ENCODE data around the gene PDE8B. TPM values are rescaled to one million over a fixed set of nuclear protein-coding genes. Genes with fewer than 3 reads are reported as not detected.

PDE8B gene
- total RNA-seq, 1 experiment from 2014 or later = 0.07 TPM

GRCh38 chr5:77251921-77252320 lies 41.4 kb downstream of the PDE8B start:
- no peaks in the 10 kb centered on the region for H3K79me1 ChIP-seq (ENCODE audit: insufficient read depth, low read depth, low read length, poor library complexity, severe bottlenecking)
- no peak for DNase-seq
- no peak overlapping the region for H2BK120ac ChIP-seq (ENCODE audit: low read depth, low read length, poor library complexity, severe bottlenecking)
- no peak overlapping the region for H3K27ac Mint-ChIP-seq
- H3K4me1 Mint-ChIP-seq = no peaks in the 10 kb centered on the region
- H3K4me3 Mint-ChIP-seq = no peak overlapping the region
- H3K23ac ChIP-seq (ENCODE audit: insufficient read length, low read depth, low read length) = no peak overlapping the region
- no peak overlapping the region for H4K5ac ChIP-seq (ENCODE audit: insufficient read length, low read depth, low read length)
- no peak overlapping the region for H3K9ac ChIP-seq (ENCODE audit: extremely low read depth, insufficient read length, low read length)
- no peaks in the 10 kb centered on the region for H3K27me3 ChIP-seq (ENCODE audit: insufficient read depth, low read length)
- H3K4me1 ChIP-seq (ENCODE audit: insufficient read depth, low read length) = no peaks in the 10 kb centered on the region
- H3K27me3 Mint-ChIP-seq (ENCODE audit: low read depth) = peaks cover 15% of the 10 kb centered on the region; the same call in 1 of the 2 replicates
- H2BK5ac ChIP-seq (ENCODE audit: insufficient read length, low read length) = no peak overlapping the region
- H4K8ac ChIP-seq (replicated peaks; ENCODE audit: insufficient read length, low read depth, low read length) = no peak overlapping the region
- H3K27ac ChIP-seq (ENCODE audit: insufficient read length, low read depth, low read length) = no peak overlapping the region
- no peak overlapping the region for H3K56ac ChIP-seq (ENCODE audit: insufficient read length, low read depth, low read length)
- no peak overlapping the region for H3K18ac ChIP-seq (ENCODE audit: insufficient read length, low read depth, low read length)
- H2AFZ ChIP-seq (ENCODE audit: low read length) = no peak overlapping the region
- no peaks in the 10 kb centered on the region for H3K23me2 ChIP-seq (ENCODE audit: insufficient read length, low read depth, low read length, poor library complexity, severe bottlenecking)
- H2BK20ac ChIP-seq (ENCODE audit: low read depth, low read length, poor library complexity, severe bottlenecking) = no peak overlapping the region
- no peaks in the 10 kb centered on the region for H3K36me3 Mint-ChIP-seq (ENCODE audit: insufficient read depth in 1 of 3, low read depth in 3 of 3)
- H3K79me2 ChIP-seq (ENCODE audit: insufficient read depth, low read length) = no peaks in the 10 kb centered on the region
- no peak overlapping the region for H3K4me2 ChIP-seq (ENCODE audit: insufficient read depth, insufficient read length, low read length)
- no peak overlapping the region for H3K4ac ChIP-seq (ENCODE audit: low read depth, low read length)
- TF ChIP-seq CTCF (conservative IDR thresholded peaks at IDR 0.05) = no peak
- no CpG with 5 or more reads among the region's 3 CpGs for WGBS (ENCODE audit: extremely low coverage, insufficient read length, low lambda C conversion rate)
- H4K91ac ChIP-seq (ENCODE audit: insufficient read length, low read depth, low read length) = no peak overlapping the region
- no peak overlapping the region for H3K14ac ChIP-seq (ENCODE audit: insufficient read depth, low read length)
- no peak overlapping the region for H2BK15ac ChIP-seq (ENCODE audit: low read depth, low read length)
- no peak overlapping the region for H2BK12ac ChIP-seq (ENCODE audit: insufficient read length, low read depth, low read length)
- no peaks in the 10 kb centered on the region for H3K9me3 ChIP-seq (ENCODE audit: control insufficient read depth, low read depth, low read length)
- no peak overlapping the region for H3T11ph ChIP-seq (ENCODE audit: low read length)
- H4K20me1 ChIP-seq (ENCODE audit: control insufficient read depth, insufficient read depth, insufficient read length) = no peaks in the 10 kb centered on the region
- H3K9me3 Mint-ChIP-seq = no peaks in the 10 kb centered on the region
- H2AK5ac ChIP-seq (ENCODE audit: insufficient read length, low read length) = no peak overlapping the region
